Aorta (tissue), 5 donors: ENCODE results near the gene GIPC1. TPM values are rescaled to one million over a fixed set of nuclear protein-coding genes. Genes with fewer than 3 reads are reported as not detected.
A peak's percentile ranks its signal among the peaks of the same experiment; 100 is the strongest.

Source experiments
- ATAC-seq: fragments of 200-7000 bp; cut with Tn5 transposase; one replicate; pipeline ENCODE4 v1.9.1; 2022; ENCODE audit warnings: moderate library complexity; ENCODE audit not compliant: low FRiP score
- DNase-seq, 2 donors: peaks; one replicate each; pipeline ENCODE4 v3.0.0-alpha.2; 2020
- H3K27ac ChIP-seq, 2 donors: one replicate each; pipeline ENCODE4 v1.5.1; 2013; ENCODE audit warnings: low read length in 2 of 2, mild to moderate bottlenecking in 2 of 2, moderate library complexity in 2 of 2, control low read depth in 1 of 2, inconsistent platforms in 1 of 2, low read depth in 1 of 2
- H3K27me3 ChIP-seq, 2 donors: one replicate each; pipeline ENCODE4 v1.6.1; 2013; ENCODE audit warnings: control low read depth in 1 of 2, low read length in 1 of 2, mild to moderate bottlenecking in 1 of 2, moderate library complexity in 1 of 2; ENCODE audit not compliant: insufficient read depth in 2 of 2, control insufficient read depth in 1 of 2
- H3K36me3 ChIP-seq, 2 donors: one replicate each; pipeline ENCODE4 v1.6.1; 2013; ENCODE audit warnings: control low read depth in 1 of 2, low read length in 1 of 2, mild to moderate bottlenecking in 1 of 2; ENCODE audit not compliant: insufficient read depth in 2 of 2, control insufficient read depth in 1 of 2
- H3K4me1 ChIP-seq, 2 donors: one replicate each; pipeline ENCODE4 v1.6.1; 2013; ENCODE audit warnings: low read length in 2 of 2, control low read depth in 1 of 2, mild to moderate bottlenecking in 1 of 2, moderate library complexity in 1 of 2; ENCODE audit not compliant: insufficient read depth in 2 of 2, control insufficient read depth in 1 of 2
- H3K4me3 ChIP-seq, 2 donors: one replicate each; pipeline ENCODE4 v1.5.1; 2013; ENCODE audit warnings: low read length in 2 of 2, control low read depth in 1 of 2, mild to moderate bottlenecking in 1 of 2
- H3K9me3 ChIP-seq: one replicate; pipeline ENCODE4 v1.6.1; 2013; ENCODE audit warnings: mild to moderate bottlenecking, low read length; ENCODE audit not compliant: control insufficient read depth
- WGBS, 2 donors: extraction: QIAGEN DNeasy Blood & Tissue Kit; methylation state at CpG; one replicate each; pipeline ENCODE4 v1.1.7; 2013; 5-methylcytosine and 5-hydroxymethylcytosine counted together
- intact Hi-C, 2 donors: fragments of 100-400 bp; cut with DNase I; formaldehyde crosslinking; loops; one replicate each; pipeline versions ENCODE4 v1.14.2 to v1.15.0; 2022
- polyA plus RNA-seq, 2 donors: library from polyadenylated mRNA; stranded (reverse); fragments of 200-250 nt; gene quantifications; one replicate each; pipeline ENCODE4 v1.2.3, GENCODE V29; 2013
- total RNA-seq, 2 donors: library from RNA; stranded (reverse); fragmentation: NEBNext Ultra II Directional; extraction: Animal tissue kit (Norgen Biotek cat#: 25700); gene quantifications; one replicate each; pipeline ENCODE4 v1.2.1, GENCODE V29; 2021
- donor health status: healthy with polysubstance abuse.
- donor health status: Bipolar disorder and iron deficiency.
- donor health status: DM: no; HTN: no; CAD: no.
- donor health status: DM: no; HTN: no; CAD: no.
- donor health status: DM: yes; HTN: yes; CAD: no.

The GIPC1 gene
- total and polyA plus RNA-seq, 4 donors, result 42.3 to 117 (median 54.4) TPM

DNA sequence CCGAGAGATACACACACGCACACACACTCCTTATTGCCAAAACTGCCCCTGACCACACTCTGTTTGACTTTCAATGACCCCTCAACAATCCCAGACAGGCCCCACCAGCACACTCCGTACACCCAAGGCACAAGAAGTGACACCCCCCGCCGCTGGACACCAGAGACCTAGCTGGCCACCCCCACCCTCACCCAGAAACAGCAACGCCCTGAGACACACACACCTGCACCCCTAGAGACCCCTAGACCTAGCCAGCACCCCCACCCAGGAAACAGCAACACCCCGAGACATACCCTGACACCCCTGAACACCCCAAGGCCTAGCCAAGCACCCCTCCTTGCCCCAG lies 19.6 kb downstream of the GIPC1 start:
- intact Hi-C loops, result loop anchor here (10.0 kb wide), 2 partner anchors 121 to 131 kb away; no protein-coding TSS in a partner anchor
- Histone ChIP-seq H3K4me3 (no peak overlapping the region), H3K36me3 (peaks cover 0 to 1% of the 10 kb centered on the region in 2 donors), H3K9me3 (no peaks in the 10 kb centered on the region), H3K4me1 (no peaks in the 10 kb centered on the region), H3K27me3 (no peaks in the 10 kb centered on the region), H3K27ac (no peak overlapping the region)
- ATAC-seq (no peak), DNase-seq (no peak)
- WGBS, 2 donors, result 78 to 79% methylated on average over 7 of the region's 7 CpGs

DNA sequence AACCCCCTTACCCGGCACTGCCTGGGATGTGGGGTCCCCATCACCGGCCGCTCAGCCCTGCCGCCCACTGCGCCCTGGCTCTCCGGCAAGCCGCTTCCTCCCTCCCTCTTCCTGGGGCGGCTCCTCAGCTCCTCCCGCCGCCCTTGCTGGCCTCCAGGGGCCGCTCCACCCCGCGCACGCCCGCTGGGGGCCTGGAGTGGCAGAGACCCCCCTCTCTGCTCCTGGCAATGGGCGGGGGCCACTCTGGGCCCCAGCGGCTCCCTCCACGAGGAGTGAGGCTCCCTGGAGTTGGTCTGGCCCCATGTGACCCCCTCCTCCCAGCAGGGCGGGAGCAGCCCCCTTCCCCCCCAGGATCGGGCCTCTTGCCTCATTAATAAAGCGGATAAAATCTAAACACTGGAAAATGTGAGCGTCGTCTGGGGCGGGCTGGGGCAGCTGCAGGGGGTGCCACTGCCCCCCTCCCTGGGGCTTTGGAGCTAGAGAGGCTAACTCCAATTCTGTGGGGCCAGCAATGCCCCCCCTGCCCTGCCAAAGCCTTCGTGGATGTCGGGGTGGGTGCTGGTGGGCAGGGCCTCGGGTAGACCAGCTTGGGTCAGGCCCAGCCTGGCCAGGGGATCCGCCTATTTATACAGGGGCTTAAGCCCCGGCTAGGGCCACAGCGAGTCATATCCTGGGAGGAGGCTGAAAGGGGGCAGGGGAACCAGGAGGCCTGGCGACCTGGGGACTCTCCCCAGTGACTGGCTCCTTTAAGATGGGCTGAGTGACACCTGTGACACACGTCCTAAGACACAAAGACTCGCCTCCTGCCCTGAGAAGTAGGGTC lies 20.5 kb downstream of the GIPC1 start, which contains the start of gene PTGER1:
TSS of gene PTGER1 (minus strand) at position 104 of the 823 bp plus-strand sequence. CDS start 1,034 bp downstream, outside the sequence.
- Histone ChIP-seq H3K27ac (no peak within 1 kb of the TSS), H3K27me3 (no peaks in the 10 kb centered on the region), H3K36me3 (peaks cover 0 to 1% of the 10 kb centered on the region in 2 donors), H3K4me3 (no peak within 1 kb of the TSS), H3K4me1 (no peaks in the 10 kb centered on the region), H3K9me3 (no peaks in the 10 kb centered on the region)
- 12 to 14% methylated on average over 27 to 33 of the region's 33 CpGs for WGBS, 2 donors
- intact Hi-C loops, result loop anchor here (10.0 kb wide), 2 partner anchors 121 to 131 kb away; no protein-coding TSS in a partner anchor
- ATAC-seq (no peak), DNase-seq (no peak)

DNA sequence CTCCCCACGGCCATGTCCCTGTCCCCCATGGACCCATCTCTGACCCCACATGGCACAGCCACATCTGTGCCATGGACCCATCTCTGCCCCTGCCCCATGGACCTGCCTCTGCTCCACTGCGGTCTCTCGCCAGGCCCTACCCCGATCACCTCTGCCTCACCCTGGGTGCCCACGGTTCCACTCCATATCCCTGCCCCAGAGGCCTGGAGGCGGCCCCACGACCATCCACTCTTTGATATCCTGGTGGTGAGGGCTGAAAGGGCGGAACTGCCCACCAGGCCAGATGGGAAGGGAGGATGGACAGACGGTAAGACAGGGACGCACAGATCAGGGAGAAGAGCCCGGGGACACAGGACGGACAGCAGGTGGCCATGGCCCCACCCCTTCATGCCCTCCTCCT lies 21.1 kb downstream of the GIPC1 start:
- no peaks in the 10 kb centered on the region for H3K4me1 ChIP-seq
- H3K27ac ChIP-seq, result no peak overlapping the region
- intact Hi-C loops, result loop anchor here (5.0 to 10.0 kb wide), 3 partner anchors 120 to 328 kb away; no protein-coding TSS in a partner anchor
- H3K4me3 ChIP-seq, result no peak overlapping the region
- H3K27me3 ChIP-seq, result no peaks in the 10 kb centered on the region
- WGBS, 2 donors, result 48 to 49% methylated on average over 12 of the region's 12 CpGs
- H3K9me3 ChIP-seq, result no peaks in the 10 kb centered on the region
- ATAC-seq (no peak), DNase-seq (no peak)
- H3K36me3 ChIP-seq, result peaks cover 0 to 4% of the 10 kb centered on the region in 2 donors

DNA sequence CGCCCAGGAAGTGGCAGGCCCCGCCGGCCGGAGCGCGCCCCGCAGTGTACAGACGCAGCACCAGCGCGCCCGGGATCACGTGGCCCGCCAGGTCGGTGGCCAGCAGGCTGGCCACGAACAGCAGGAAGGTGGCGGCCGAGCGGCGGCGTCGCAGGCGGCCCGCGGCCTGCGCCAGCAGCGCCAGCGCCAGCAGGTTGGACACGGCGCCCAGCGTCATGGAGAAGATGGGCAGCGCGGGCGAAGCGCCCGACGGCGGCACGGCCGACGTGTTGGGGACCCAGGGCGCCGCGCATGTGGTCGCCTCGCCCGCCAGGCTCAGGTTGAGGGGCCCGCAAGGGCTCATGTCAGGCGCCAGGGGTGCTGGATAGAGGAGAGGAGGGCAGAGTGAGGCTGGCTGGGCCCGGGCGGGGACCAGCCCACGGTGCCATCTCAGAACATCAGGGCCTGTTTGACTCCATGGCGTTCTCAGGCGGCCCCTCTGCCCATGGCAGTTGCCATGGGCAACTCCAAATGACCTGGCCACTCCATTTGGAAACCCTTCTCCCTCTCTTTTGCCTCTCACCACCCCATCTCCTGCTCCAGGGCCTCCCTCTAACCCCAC lies 21.8 kb downstream of the GIPC1 start:
- H3K9me3 ChIP-seq, result no peaks in the 10 kb centered on the region
- H3K27ac ChIP-seq, result no peak overlapping the region
- H3K4me3 ChIP-seq, result no peak overlapping the region
- H3K4me1 ChIP-seq, result no peaks in the 10 kb centered on the region
- peaks cover 0 to 4% of the 10 kb centered on the region in 2 donors for H3K36me3 ChIP-seq
- 15 to 16% methylated on average over 51 to 53 of the region's 53 CpGs for WGBS, 2 donors
- ATAC-seq (no peak), DNase-seq (no peak)
- no peaks in the 10 kb centered on the region for H3K27me3 ChIP-seq
- intact Hi-C loops, result loop anchor here (5.0 to 10.0 kb wide), 3 partner anchors 119 to 327 kb away; no protein-coding TSS in a partner anchor

DNA sequence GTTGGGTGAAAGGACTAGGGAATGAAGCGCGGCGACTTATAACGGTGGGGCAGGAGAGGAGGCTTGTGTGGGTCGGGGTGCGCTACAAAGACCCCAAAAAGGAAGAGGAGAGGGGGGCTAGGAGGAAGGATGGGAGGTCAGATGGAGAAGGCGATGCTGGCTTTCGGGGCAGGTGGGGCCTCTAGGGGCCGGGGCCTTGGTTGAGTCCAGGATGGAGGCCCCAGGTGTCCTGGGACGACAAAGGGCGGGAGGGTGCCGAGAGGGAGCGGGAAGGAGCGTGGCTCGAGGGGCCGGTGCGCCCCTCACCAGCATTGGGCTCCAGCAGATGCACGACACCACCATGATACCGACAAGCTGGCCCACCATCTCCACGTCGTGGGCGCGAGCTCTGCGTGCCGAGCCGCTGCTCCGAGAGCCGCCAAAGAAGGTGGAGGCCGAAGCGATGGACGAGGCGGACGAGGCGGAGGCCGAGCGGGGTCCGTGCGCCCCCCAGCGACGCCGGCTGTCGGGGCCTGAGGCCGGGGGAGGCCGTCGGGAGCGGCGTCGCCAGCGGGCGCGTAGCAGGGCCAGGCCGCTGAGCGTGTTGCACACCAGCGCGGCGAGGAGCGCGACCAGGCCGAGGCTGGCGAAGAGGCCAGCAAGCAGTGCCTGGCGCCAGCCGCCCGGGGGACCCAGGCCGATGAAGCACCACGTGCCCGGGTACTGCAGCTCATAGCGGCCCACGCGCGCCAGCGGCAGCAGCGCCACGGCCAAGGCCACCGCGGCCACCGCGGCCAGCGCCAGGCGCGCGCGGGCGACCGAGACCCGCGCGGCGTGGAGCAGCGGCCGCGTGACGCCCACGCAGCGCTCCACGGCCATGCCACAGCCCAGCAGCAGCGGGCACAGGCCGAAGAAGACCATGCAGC lies 22.6 kb downstream of the GIPC1 start:
- H3K27ac ChIP-seq, result no peak overlapping the region
- H3K9me3 ChIP-seq, result no peaks in the 10 kb centered on the region
- no peaks in the 10 kb centered on the region for H3K4me1 ChIP-seq
- no peak overlapping the region for H3K4me3 ChIP-seq
- H3K36me3 ChIP-seq, result peaks cover 0 to 2% of the 10 kb centered on the region in 2 donors
- no peaks in the 10 kb centered on the region for H3K27me3 ChIP-seq
- 5 to 7% methylated on average over 73 to 97 of the region's 97 CpGs for WGBS, 2 donors
- no peak for ATAC-seq
- no peak for DNase-seq
- intact Hi-C loops, result loop anchor here (5.0 to 10.0 kb wide), 3 partner anchors 119 to 326 kb away; no protein-coding TSS in a partner anchor

DNA sequence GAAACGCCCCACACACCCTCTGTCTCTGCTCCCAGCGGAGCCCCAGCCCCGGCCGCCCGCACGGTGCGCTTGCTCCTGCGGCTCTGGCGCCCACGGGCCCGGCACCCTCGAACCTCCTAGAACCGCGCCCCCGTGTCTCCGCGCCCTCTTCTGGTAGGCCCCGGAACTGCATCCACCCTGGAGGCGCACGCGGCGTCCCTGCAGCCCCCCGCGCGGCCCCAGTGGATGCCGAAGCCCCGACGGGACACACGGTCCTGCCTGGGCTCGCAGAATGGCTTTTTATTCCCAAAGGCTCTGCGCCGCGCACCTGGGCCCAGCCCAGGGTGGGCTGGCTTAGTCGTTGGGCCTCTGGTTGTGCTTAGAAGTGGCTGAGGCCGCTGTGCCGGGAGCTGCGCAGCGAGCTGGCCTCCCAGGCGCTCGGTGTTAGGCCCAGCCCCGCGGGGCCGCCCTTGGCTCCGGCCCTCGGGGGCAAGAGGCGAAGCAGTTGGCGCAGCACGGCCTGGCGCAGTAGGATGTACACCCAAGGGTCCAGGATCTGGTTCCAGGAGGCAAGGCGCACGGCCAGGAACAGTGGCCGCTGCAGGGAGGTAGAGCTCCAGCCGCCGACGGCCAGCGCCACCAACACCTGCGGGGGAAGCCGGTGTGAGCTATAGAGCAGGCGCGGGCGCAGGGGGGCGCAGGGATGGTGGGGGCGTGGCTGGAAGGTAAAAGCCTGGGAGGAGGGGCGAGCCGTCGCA lies 23.6 kb downstream of the GIPC1 start:
- Histone ChIP-seq H3K4me1 (no peaks in the 10 kb centered on the region), H3K27me3 (no peaks in the 10 kb centered on the region), H3K27ac (no peak overlapping the region), H3K4me3 (no peak overlapping the region), H3K9me3 (no peaks in the 10 kb centered on the region), H3K36me3 (peaks cover 0 to 5% of the 10 kb centered on the region in 2 donors)
- ATAC-seq (peak; percentile 75), DNase-seq (peak; percentile 80 to 95)
- intact Hi-C loops, result loop anchor here (5.0 to 10.0 kb wide), 3 partner anchors 118 to 325 kb away; no protein-coding TSS in a partner anchor
- WGBS, 2 donors, result 2 to 3% methylated on average over 51 to 66 of the region's 66 CpGs

DNA sequence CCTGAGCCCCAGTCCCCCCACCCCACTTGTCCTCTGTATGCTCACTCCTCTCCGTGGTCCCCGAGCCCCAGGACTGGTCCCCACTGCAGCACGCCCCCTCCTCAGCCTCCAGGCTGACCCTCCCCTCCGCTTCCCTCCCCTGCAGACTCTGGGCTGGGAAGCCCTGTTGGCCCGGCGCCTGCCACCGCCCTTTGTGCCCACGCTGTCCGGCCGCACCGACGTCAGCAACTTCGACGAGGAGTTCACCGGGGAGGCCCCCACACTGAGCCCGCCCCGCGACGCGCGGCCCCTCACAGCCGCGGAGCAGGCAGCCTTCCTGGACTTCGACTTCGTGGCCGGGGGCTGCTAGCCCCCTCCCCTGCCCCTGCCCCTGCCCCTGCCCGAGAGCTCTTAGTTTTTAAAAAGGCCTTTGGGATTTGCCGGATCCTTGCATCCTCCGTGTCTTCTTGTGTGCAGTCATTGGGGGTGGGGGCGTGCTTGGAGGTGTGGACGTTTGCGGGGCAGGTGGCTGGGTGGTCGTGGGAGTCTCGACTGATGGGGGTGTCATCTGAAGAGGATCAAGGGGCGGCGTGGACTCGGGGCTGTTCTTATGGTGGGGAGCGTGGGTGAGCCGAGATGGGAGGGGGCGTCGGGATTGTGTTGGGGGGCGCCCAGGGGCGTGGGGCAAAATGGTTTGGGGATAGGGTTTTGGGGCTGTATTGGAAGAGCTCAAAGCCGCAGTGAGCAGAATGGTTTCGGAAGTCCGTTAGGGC lies 24.3 kb downstream of the GIPC1 start:
- Histone ChIP-seq H3K36me3 (peaks cover 0 to 5% of the 10 kb centered on the region in 2 donors), H3K27ac (no peak overlapping the region), H3K4me1 (no peaks in the 10 kb centered on the region), H3K9me3 (no peaks in the 10 kb centered on the region), H3K27me3 (no peaks in the 10 kb centered on the region), H3K4me3 (no peak overlapping the region)
- intact Hi-C loops, result loop anchor here (5.0 to 10.0 kb wide), 3 partner anchors 117 to 324 kb away; no protein-coding TSS in a partner anchor
- 77 to 81% methylated on average over 44 to 46 of the region's 46 CpGs for WGBS, 2 donors
- ATAC-seq, result no peak
- DNase-seq, result no peak
